Right lung (tissue), 5 donors: ENCODE measurements around the gene PIGU. TPM values are rescaled to one million over a fixed set of nuclear protein-coding genes. Genes with fewer than 3 reads are reported as not detected.
A peak's percentile ranks its signal among the peaks of the same experiment; 100 is the strongest.
"Not testable (repeated sequence)": the region's sequence is repeated elsewhere in the genome, so short reads cannot be mapped to it uniquely, and the experiment has no call there.

Experiments used
- DNase-seq, 2 donors: peaks; one replicate each; pipeline ENCODE4 v3.0.0-alpha.2; 2013
- polyA plus RNA-seq, 5 donors: library from polyadenylated mRNA; unstranded; fragments of 120-200 nt; gene quantifications; one replicate each; pipeline versions ENCODE4 v1.2.1 to v1.2.3, GENCODE V29; 2013; ENCODE audit warnings: inconsistent platforms in 1 of 5, low replicate concordance in 1 of 5; ENCODE audit not compliant: insufficient read length in 5 of 5, insufficient read depth in 1 of 5

PIGU gene
- polyA plus RNA-seq, 5 donors = 31.2 to 40.4 (median 35.2) TPM

- DNase-seq = no peak
These were observed 161.9 kb downstream of the PIGU start for GRCh38 chr20:34514897-34515483.

GRCh38 chr20:34514034-34514433 is 162.9 kb downstream of the PIGU start:
- not testable (repeated sequence) for DNase-seq

GRCh38 chr20:34512955-34513419 is 163.9 kb downstream of the PIGU start:
- no peak for DNase-seq

GRCh38 chr20:34512266-34512954 is 164.5 kb downstream of the PIGU start:
- DNase-seq = no peak

GRCh38 chr20:34511891-34512265 is 165.0 kb downstream of the PIGU start:
- DNase-seq = peak in 1 of 2 donors; percentile 11

- no peak for DNase-seq
These were observed 166.3 kb downstream of the PIGU start for GRCh38 chr20:34510575-34510974.

Other genes with a start within 250 kb of the PIGU start
- 100 to 1,000 TPM; 137 to 175 (median 150) TPM for gene DYNLRB1, start 160.7 kb downstream of the PIGU start, polyA plus RNA-seq
- 10 to 100 TPM; 24.2 to 56.0 (median 32.9) TPM for gene MAP1LC3A, start 118.4 kb downstream of the PIGU start, polyA plus RNA-seq
- gene TP53INP2, start 27.3 kb upstream of the PIGU start, polyA plus RNA-seq = 1 to 10 TPM; 5.6 to 7.7 (median 5.6) TPM
- 10 to 100 TPM; 38.6 to 50.5 (median 43.0) TPM for gene NCOA6, start 148.6 kb upstream of the PIGU start, polyA plus RNA-seq
- gene GGT7, start 195.8 kb upstream of the PIGU start, polyA plus RNA-seq = 10 to 100 TPM; 28.3 to 40.6 (median 33.2) TPM
- 10 to 100 TPM; 44.7 to 59.6 (median 54.2) TPM for gene ACSS2, start 199.5 kb upstream of the PIGU start, polyA plus RNA-seq